NCI-H526 treated with DMSO at 0.1 percent for 48 hours (cell line): ENCODE results near the gene EFCAB3.
"Not testable (repeated sequence)": the region's sequence is repeated elsewhere in the genome, so short reads cannot be mapped to it uniquely, and the experiment has no call there.

Experiments used
- DNase-seq: peaks from one replicate; lab custom pipeline; 2025; lab: John Stamatoyannopoulos, UW

Gene EFCAB3

DNA sequence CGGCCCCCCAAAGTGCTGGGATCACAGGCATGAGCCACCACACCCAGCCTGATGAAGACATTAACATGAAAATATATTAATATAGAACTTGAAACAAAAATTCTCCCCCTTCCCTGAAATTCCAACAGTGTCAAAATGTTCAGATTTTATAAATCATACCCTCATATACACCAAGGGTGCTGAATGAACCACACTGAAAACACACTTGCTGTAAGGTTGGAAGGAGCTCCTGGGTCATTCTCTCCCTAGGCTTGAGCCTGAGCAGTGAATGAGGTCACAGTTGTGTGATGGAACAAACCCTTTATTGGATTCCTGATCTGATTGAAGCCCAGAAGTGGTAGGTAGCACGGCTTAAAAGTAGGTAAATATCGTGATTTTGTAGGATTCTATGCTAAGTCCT is at the start of gene EFCAB3:
TSS of gene EFCAB3 (plus strand) at position 301 of the 400 bp plus-strand sequence. CDS start 2,427 bp downstream, outside the sequence.
- no peak for DNase-seq

DNA sequence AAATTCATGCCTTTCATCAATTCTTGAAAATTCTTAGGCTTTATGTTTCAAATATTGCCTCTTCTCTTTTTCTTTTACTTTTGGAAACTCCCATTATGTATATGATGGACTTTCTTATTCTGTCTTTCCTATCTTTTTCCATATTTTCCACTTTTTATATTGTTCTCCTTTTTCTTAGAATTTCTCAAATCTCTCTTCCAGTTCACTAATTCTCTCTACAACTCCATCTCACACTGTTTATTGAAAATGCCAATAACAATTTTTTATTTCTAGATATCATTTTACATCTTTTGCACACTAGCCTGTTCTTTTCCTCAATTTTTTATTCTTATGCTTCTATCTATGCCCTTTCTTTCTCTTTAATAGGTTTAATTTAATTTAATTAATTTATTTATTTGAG is 43.8 kb upstream of the EFCAB3 start:
- DNase-seq: no peak

DNA sequence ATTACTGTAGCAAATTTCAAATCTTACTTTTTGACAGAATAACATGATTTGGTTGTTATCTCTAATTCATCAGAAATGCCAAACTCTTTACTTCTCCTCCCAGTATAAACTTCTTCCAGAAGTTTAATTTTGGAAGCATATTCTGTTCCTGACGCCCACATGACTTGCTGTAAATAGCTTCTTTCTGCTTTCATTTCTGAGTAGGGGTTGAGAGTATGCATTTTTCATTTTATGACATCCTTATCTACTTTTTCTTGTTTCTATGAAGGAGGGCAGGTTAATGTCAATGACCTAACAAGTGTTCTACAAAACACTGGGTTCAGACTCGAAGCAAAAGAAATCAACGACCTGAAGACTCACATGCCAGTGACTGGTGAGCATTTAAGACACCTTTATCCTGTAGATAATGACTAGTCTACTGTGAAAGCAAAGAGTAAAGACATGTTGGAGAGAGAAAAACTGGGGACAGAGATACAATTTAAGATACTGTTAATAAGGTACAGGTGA is 36.5 kb upstream of the EFCAB3 start:
- DNase-seq: no peak

DNA sequence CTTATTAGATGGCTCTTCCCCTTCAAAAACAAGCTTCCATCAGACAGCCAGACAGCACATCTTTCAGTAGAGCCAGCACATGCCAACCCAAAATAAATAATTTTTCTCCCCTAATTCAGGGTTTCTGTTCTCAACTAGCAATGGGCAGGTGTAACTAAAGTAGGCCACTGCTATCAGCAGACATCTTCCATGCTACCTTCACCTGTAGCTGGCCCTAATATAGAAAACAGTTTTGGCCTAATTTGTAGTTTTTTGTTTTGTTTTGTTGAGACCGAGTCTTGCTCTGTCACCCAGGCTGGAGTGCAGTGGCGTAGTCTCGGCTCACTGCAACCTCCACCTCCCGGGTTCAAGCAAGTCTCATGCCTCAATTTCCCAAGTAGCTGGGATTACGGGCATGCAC is 29.2 kb upstream of the EFCAB3 start:
- no peak for DNase-seq

DNA sequence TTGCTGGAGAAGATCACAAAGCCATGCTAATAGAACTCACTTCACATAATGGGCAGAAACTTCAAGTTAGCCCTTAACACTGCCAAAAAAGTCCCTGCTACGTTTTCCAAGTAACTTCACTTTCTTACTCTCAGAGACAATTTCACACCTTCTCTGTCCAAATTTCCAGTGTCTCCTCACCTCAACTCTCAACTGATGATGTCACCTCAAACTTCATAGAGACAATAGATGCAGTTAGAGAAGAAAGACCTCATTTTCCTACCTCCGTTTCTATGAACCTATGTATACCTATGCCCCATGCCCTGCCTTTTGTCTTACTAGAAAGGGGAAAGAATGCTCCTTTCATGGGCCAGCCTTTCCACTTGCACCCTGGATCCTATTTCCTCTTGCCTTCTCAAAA is 14.2 kb upstream of the EFCAB3 start:
- DNase-seq: no peak

DNA sequence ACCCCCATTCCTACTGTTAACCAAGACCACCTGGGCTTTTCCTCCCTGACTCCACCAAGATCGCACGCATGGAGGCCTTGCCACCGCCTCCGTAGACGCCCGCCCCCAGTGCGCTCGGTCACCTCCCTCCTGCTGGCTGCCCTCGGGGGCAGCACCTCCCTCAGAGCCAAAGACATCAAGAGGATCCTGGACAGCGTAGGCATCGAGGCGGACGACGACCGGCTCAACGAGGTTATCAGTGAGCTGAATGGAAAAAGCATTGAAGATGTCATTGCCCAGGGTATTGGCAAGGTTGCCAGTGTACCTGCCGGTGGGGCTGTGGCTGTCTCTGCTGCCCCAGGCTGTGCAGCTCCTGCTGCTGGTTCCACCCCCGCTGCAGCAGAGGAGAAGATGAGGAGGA is 1.2 kb downstream of the EFCAB3 start:
- DNase-seq: no peak

DNA sequence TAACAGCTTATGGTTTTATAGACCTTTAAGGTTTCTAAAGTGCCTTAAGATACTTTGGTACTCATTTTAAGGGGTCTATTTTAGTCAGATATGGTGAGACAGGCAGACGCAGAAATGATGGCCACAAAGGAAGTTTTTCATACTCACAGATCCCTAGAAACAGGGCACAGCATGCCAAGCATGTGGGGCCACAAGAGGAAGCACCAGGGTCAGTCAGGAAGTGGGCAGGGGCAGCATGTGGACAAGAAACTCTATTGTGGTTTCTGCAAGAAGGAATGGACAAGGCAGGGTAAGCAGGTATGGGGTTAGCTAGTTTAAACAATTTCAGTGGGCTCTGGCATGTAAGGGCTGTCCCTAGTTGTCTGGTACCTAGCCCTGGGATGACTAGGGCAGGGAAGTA is 8.5 kb downstream of the EFCAB3 start:
- DNase-seq: no peak

DNA sequence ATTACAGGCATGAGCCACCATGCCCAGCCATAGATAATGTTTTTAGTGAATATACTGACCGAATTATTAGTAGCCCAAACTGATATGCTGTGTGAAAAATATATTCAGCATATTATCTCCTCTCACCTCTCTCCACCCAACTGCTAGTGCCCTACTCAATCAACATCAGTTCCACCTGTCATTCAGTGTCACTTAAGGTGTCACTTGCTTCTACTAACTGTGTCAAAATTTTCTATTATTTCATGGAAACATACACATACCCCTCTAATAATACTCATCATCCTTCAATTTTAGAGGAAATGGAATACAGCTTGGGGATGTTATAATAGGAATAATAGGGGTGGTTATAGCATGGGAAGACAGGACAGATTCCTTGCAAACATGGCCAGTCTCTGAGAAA is 12.6 kb downstream of the EFCAB3 start:
- no peak for DNase-seq

DNA sequence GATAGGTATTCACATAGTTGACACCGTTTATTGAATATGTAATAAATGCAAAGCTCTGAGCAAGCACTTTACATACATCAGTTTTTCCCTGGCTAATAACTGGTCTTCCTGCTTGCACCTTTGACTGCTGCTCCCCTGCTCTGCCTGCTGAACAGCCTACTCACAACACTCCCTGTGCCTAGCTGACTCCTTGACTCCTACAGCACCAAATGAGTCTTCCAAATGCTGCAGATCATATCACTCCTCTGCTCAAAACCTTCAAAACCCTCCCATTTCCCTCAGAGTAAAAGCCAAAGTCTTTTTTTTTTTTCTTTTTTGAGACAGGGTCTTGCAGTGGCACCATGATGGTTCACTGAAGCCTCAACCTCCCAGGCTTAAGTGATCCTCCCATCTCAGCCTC is 18.5 kb downstream of the EFCAB3 start:
- peak; percentile 37 for DNase-seq

DNA sequence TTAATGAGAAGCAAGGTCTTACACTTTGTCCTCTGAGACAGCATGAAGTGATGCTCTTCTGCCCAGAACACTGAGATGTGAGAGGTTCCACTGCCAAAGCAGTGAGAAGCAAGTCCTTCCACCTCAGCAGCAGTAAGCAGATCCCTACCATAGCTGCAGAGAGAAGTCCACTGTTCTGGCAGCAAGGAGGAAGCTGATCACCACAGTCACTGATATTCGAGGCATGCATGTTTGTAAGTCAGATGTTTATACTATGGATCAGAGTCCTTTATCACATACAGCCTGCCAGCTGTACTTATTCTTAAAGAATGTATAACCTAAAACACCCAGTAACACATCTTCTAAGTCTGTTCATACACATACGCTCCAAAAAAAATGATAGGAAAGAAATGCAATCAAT is 25.1 kb downstream of the EFCAB3 start:
- no peak for DNase-seq

DNA sequence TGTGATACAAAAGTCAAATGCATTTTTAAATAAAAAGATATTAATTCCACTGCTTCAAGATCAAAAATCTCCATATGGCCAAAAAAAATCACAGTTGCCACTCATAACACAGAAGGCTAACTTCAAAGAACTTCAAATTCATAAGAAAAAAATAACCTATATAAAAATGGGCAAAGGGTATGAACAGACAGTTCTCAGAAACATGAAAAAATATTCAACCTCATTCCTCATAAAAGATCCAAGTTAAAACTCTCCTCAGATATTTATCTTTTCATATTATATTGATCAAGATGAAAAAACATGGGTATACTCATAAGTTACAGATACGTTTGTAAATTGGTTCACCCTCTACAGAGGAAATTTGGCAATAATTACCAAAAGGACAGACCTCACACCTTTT is 32.7 kb downstream of the EFCAB3 start:
- not testable (repeated sequence) for DNase-seq

DNA sequence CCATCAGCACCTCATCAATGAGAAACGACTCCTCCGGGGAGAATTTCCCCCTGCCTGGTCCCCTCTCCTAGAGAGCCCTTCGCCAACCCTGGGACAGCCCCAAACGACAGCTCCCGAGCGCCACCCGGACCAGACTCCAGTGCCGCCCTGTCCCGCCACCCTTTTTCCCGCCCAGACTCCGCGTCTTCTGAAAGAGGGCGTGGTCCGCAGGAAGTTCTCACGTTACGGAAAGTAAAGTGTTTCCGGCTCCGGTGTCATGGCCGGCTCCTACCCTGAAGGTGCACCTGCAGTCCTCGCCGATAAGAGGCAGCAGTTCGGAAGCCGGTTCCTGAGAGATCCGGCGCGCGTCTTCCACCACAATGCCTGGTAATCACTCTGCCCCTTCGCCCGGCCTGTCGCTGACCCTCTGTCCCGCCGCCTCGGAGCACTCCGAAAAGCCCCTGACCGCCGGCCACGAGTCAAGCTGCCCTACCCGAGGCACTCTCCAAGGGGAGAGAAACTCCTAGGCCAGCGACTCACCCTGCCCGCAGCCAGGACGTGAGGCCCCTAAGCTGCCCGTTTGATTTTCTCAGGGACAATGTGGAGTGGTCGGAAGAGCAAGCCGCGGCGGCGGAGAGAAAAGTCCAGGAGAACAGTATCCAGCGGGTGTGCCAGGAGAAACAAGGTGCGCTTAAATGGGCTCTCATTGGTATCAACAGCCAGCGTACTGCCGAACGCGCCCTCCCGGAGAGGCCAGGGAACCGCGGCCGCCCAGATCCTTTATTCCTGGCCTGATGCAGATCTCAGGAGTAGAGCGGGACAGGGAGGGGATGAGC is 43.5 kb downstream of the EFCAB3 start, which contains the start of gene METTL2A:
TSS of gene METTL2A (plus strand) at position 251 of the 815 bp plus-strand sequence. CDS start at position 257, 6 bp downstream.
- peak; percentile 88 for DNase-seq

DNA sequence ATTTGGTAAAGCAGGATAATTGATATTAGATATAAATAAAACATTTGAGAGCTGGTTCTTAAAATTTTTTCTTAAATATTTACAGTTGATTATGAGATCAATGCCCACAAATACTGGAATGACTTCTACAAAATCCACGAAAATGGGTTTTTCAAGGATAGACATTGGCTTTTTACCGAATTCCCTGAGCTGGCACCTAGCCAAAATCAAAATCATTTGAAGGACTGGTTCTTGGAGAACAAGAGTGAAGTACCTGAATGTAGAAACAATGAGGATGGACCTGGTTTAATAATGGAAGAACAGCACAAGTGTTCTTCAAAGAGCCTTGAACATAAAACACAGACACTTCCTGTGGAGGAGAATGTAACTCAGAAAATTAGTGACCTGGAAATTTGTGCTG is 45.9 kb downstream of the EFCAB3 start:
- not testable (repeated sequence) for DNase-seq

DNA sequence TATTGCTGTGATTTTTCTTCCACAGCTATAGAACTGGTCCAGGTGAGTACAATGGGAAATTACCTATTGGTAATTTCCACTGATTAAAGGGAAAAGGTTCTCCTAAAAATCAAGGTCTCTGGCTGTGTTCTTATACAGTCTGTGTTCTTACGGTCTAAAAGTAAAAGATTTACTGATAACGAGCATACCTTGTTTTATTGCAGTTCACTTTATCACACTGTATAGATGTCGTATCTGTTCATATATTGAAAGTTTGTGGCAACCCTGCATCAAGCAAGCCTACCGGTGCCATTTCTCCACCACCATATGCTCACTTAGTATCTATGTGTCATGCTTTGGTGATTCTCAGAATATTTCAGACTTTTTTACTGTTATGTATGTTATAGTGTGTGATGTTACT is 54.9 kb downstream of the EFCAB3 start:
- not testable (repeated sequence) for DNase-seq

DNA sequence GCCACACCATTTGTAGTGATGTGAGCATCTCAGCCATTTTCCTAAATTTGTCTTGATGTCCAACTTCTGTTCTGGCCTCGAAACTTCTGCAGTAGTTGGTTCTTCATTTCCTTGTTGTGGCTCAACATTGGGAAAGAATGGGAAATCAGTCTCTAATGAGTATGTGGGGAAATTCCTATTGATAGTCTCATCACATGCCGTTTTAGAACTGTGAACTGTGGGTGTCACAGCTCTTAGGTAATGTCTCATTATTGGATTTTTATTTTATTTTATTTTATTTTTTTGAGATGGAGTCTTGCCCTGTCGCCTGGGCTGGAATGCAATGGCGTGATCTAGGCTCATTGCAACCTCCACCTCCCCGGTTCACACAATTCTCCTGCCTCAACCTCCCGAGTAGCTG is 60.8 kb downstream of the EFCAB3 start:
- DNase-seq: not testable (repeated sequence)

DNA sequence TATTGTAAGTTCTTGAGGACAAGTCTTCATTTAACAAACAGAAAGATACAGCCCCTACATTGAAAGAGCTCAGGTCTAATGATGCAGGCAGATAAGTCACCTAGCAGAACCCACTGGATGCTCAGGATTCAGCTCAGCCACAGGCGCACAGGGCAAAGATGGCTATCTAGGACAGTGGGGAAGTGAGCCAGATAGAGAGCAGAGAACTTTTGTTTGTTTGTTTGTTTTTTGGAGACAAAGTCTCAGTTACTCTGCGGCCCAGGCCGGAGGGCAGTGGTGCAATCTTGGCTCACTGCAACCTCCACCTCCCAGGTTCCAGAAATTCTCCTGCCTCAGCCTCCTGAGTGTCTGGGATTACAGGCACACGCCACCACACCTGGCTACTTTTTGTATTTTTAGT is 63.7 kb downstream of the EFCAB3 start:
- DNase-seq: no peak

DNA sequence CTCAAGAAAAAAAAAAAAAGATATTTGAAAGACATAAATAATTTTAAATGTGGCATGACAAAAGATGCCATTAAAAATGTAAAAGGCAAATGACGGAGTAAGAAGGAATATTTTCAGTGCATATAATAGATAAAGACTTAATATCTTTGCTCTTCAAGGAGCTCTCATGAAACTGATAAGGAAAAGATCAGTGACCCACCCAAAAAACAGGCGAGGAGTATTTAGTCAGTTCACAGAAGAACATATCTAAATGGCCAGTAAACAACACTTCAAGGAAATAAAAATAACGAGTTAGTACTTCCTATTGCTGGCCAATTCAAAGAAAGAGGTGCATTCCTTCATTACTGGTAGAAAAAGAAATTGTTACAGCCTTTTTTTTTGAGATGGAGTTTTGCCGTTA is 65.4 kb downstream of the EFCAB3 start:
- not testable (repeated sequence) for DNase-seq

DNA sequence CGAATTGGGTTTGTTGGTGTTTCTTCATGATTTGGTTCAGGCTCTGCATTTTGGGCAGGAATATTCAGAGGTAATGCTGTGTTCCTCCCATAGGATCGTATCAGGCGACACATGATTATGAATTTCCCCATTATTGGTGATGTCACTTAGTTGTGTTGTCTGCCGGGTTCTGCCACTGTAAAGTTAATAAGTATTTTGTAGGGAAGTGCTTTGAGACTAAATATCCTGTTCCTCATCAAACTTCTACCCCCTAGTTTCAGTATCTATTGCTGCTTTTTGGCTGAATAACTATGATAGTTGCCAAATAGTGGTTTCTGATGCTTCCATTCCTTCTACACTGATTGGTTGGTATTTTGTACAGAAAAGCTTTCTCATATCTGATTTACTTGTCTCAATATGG is 71.8 kb downstream of the EFCAB3 start:
- not testable (repeated sequence) for DNase-seq

DNA sequence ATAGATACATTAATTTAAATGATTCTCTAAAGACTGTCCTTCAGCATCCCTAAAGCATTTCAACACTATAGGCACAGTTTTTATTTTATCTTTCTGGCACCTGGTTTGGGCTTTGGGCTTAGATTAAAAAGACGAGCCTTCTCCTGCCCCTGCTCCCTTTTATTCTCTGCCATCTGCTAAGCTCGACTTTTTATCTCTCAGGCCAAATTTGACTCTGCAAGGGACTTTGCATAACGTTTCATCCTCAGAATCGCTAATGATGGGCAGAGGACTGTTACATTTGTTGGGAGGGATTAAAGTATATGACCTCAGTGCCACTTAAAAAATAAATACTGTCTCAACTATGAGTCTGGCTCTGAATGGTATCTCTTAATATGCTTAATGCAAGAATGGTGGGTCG is 72.7 kb downstream of the EFCAB3 start:
- DNase-seq: peak; percentile 45

DNA sequence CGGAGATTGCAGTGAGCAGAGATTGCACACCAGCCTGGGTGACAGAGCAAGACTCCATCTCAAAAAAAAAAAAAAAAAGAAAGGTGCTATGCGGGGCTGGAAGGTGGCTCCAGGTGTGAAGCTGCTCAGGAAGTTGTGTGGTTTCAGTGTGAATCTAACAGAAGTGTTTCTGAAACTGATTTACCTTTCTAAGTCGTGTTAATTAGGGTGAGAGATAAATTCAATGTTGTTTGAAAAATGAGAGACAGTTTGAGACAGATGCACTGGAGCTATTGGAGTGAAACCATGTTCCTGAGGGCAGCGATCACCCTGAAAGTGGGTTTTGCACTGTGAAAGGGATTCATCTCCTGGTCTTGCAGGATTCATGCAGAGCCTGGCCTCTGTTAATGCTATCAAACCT is 73.3 kb downstream of the EFCAB3 start:
- not testable (repeated sequence) for DNase-seq

DNA sequence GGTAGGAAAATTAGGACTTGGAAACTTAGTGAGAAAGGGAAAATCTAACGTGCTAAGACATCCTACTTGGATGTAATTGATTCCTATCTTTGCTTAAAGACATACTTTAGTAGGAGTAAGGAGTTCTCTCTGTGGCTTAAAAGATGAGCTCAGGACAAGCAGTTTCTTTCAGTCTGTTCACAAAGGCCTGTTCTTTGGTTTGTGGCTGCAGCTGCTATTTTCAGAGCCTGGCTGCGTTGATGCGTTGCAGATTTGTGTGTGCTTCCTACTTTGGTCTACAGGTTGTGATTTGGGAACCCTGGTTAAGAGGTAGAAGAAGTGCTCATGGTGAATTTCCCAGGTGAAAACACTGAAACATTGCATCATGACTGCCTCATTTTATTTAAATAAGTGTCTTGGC is 73.8 kb downstream of the EFCAB3 start:
- not testable (repeated sequence) for DNase-seq

DNA sequence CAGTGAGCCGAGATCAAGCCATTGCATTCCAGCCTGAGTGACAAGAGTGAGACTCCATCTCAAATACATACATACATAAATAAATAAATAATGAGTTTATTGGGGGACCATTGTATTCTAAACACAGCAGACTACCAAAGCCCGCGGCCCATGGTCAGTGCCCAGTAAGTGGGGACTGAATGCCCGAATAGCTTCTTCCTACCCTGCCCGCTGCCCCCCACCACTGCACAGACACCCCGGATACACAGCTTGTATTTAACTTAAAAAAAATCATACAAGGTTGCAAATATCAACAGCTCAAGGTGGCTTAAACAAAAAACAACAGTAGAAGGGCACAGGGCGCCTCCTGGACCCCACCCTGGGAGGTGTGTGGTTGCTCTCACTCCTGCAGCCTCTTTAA is 75.7 kb downstream of the EFCAB3 start:
- no peak for DNase-seq

DNA sequence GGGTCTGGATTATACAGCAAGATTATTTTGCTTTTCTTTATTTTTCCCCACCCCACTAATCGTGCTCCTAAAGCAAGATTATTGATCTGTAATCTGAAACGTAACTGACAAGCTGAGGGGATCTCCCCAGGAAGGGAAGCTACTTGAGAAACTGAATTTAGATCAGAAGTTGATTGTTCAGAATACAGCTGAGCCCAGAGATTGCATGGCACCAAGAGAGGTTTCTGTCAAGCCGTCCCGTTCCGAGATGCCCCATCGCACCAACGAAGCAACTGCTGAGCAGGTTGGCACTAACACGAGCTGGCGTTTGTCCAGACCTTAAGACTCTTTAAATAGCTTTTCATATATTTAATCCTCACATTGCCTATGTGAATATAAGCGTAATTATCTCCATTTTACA is 78.1 kb downstream of the EFCAB3 start:
- DNase-seq: not testable (repeated sequence)

DNA sequence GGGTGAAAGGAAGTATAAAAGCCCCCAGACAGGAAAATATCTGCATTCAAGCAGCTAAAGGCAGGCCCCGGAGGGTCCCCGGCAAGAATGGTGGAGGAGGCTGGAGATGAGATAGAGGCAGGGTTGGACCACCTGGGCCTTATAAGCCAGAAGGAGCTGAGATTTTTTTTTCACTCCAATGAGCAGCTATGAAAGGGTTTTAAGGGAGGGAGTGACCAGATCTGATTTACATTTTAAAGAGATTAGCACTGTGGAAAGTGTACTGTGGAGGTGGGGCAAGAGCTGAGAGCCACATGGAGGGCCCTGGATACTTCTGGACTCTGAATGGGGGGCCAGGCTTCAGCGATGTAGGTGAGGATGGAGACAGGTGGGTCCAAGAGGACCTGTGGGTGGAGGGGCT is 84.1 kb downstream of the EFCAB3 start:
- DNase-seq: not testable (repeated sequence)
